ENCODE results near the gene TRAF3.

TRAF3 gene

DNA sequence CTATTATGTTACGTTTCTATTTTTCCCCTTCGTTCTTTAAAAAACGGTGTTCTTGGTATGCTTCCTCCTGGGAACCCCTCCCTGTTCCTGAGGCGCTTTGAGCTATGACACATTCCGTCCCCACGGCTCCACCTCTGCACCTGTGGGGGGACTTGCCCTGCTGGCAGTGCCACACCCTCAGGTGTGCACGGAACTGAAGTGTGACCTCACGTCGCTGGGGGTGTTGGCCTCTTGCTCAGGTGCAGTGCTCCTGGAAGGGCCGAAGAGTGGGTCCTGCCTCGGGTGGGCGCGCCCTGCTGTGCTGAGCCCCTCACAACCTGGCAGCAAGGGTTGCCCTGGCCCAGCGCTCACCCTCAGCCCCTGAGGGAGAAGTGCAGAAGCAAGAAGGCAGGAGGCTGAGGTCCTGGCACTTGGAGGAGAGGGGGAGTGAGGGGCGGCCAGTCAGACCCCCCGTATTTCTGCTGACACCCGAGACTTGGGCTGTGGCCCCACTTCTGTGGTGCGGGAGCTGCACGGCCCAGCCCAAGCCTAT, 150.2 kb downstream of the TRAF3 start:
- no peak for DNase-seq

DNA sequence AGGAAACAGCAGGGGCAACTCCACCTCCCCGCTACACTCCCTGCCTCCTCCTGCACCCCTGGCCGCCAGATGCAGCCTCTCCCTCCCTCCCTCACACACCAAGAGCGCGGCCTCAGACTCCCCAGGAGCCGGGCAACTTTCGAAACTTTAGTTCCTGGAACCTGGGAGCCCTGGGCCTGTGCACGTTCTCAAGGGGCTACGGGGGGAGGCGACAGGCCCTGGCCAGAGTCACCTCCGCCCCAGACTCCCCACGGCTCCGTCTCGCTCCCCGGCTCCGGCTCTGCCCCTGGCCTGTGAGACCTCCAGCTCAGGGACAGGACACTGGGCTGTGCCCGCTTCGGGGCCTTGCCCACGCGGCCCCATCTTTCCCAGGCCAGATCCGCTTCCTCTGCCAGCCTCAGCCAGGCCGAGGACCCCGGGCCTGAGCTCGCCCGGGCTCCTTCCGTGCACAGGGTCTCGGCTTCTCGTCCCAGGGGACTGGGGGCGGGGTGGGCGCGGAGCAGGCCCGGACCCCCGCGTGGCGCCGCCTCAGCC, 150.7 kb downstream of the TRAF3 start:
- no peak for DNase-seq

DNA sequence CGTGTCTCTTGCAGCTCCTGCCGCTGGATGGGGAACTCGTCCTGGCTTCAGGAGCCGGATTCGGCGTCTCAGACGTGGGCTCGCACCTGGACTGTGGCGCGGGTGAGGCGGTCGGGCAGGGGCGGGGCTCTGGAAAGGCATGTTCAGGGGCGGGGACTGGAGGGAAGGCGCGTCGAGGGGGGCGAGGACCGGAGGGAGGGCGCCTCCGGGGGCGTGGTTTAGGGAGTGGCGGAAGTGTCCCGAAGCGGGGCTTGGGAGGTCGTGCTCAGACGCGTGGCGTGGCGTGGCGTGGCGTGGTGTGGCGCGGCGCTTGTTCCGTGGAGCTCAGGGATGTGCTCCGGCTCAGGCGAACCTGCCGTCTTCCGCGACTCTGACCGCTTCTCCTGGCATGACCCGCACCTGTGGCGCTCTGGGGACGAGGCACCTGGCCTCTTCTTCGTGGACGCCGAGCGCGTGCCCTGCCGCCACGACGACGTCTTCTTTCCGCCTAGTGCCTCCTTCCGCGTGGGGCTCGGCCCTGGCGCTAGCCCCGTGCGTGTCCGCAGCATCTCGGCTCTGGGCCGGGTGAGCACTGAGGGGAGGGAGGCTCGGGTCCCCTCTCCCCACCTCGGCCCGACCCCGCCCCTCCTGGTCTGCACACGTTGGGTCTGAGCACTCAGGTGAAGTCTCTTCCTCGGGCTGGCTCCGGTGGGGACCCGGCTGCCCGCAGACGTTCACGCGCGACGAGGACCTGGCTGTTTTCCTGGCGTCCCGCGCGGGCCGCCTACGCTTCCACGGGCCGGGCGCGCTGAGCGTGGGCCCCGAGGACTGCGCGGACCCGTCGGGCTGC, 151.4 kb downstream of the TRAF3 start:
- peak; percentile 65 for DNase-seq

DNA sequence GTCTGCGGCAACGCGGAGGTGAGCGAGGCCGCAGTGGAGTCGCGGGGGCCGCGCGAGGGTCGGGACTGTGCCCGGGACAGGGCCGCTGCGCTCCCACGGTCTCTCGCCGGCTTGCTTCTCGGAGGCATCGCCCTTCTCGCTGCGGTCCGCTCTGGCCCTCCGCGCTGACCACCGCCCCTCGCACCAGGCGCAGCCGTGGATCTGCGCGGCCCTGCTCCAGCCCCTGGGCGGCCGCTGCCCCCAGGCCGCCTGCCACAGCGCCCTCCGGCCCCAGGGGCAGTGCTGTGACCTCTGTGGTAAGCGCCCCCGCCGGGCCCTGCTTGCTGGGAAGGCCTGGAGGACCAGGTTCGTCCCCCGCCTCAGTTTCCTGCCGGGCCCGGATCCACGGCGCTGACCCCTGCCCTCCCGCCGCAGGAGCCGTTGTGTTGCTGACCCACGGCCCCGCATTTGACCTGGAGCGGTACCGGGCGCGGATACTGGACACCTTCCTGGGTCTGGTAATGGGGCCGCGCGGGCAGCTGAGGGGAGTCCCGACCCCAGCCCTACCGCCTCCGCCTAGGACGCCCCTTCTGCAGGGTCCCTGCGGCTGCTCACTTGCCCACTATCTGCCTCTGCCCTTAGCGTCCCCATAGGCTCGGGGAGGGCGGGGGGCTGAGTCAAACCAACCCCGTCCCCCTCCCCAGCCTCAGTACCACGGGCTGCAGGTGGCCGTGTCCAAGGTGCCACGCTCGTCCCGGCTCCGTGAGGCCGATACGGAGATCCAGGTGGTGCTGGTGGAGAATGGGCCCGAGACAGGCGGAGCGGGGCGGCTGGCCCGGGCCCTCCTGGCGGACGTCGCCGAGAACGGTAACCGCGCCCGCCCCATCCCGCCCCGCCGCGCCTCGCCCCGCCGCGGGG, 152.2 kb downstream of the TRAF3 start:
- DNase-seq, result no peak

DNA sequence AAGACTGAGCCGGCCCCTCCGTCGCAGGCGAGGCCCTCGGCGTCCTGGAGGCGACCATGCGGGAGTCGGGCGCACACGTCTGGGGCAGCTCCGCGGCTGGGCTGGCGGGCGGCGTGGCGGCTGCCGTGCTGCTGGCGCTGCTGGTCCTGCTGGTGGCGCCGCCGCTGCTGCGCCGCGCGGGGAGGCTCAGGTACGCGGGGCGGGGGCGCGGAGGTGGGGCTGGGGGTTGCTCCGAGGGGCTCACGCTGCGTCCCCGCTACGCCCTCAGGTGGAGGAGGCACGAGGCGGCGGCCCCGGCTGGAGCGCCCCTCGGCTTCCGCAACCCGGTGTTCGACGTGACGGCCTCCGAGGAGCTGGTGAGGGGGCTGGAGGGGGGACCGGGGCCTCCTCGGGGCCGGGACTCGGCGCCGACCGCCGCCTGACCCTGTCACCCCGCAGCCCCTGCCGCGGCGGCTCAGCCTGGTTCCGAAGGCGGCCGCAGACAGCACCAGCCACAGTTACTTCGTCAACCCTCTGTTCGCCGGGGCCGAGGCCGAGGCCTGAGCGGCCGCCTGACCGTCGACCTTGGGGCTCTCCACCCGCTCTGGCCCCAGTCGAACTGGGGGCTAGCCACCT, 153.0 kb downstream of the TRAF3 start:
- DNase-seq, result peak; percentile 23

DNA sequence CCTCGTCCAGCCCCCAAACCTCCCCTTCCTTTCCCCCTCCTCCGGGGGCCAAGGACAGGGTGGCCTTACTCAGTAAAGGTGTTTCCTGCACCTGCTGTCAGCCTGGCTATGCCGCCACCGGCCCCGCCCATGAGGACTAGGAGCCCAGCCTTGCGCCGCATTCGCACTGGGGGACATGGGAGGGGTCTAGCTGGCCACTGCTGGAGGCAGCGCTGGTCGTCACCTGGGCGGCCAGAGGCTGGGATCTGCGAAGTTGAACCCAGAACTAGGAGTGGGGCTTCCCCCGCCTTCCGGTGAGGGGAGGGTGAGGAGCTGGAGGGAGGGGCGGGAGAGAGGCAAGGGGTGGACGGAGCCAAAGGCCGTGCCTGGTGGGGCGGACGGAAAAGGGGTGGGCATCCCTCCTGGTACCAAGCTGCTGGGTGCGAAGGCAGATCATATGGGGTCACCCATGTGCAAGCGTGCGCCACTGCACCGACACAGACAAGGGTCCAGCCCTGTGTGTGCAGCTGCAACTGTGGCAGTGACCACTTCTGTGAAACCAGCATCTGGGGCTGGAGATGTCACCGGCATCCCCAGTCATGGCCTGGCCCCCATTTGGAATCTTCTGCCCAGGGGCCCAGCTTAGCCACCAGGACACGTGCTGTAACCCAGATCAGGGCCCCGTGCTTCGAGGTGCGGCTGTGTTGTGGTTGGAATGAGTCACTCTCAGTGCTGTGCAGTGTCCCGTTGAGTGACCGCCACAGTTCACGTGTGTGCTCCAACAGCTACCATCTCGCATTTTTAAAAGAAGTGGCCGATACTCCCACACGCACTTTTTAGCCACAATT, 153.7 kb downstream of the TRAF3 start:
- no peak for DNase-seq

DNA sequence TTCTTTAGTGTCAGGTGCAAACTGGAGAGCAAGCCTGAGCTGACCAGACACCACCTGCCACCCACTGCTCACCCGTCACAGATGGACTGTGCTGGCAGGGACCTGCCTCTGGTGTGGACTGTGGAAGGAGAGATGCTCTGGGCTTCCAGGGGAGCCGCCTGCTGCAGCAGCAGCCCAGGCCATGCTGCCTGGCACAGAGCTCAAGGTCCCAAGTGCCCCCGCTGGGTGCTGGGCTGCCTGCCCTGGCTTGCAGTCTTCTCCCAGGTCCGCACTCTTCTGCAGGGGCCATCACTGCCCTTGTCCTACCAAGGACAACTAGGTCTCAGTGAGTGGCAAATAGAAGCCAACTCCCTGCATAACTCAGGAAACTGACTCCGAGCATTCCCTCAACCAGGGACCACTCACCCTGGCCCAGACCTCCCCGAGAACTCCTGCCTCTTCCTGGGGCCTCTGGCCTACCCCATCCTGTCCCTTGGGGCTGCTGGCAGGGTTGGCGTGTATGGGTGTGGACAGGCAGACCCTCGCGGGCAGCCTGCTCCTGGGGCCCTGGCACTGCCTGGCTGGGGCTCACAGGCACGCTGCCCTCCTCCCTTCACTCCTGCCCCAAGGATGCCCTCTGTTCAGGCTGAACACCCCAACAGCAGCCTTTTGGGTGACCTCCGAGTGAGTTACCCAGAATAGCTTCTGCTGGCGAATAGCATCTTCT, 154.5 kb downstream of the TRAF3 start:
- no peak for DNase-seq

DNA sequence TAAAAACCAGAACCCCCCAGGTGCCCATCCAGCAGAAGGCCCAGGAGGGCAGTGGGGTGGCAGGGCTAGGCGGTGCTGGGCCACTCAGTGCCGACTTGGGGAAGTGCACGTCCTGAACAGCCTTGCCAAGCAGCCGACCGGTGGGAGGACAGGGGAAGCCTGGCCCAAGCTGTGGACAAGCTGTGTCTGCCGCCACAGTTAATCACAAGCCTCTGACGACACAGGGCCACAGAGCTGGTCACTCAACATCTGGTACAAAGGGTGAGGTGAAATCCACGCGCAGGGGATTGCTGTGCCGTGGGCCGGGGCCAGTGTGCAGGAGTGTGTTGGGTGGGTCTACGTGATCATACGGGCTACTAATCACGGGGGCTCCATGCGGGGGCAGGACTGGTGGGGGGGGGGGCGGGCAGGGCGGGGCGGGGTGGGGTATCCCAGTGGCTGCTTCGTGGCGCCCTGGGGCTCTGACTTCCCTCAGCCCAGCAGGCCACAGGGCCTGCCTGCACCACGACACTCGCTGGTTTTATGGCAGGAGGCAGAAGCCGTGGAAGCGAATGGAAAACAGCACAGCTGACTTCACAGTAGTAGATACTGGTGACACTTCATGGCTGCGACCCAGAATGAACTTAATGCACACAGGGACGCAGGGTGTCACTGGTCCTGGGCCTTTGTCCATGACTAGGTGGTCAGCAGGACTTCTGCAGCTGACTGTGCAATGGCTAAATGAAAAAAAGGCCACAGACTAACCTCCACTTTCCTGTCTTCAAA, 155.4 kb downstream of the TRAF3 start:
- no peak for DNase-seq

DNA sequence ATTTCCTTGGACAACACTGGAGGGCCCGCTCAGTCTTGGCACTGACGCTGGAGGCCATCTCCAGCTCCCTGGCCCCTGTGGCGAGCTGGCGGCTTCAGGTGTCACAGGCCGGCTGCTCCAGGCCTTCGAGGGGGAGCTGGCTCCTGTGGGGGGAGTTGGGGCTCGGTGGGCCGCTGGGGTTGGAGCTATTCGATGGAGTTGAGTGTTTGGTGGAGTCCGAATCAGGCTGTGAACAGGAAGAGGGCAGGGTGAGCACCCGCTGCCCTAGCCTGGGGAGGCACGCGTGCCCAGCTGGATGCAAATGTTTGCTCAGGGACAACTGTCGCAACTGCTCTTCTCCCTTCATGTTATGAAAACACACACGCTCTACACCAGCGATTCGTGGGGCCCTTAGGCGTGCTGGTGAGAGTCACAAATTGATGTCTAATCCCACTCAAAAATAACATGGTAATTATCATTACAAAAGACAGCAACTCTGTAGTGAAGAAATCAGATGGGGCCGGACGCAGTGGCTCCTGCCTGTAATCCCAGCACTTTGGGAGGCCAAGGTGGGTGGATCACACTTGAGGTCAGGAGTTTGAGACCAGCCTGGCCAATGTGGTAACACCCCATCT, 156.5 kb downstream of the TRAF3 start:
- no peak for DNase-seq

DNA sequence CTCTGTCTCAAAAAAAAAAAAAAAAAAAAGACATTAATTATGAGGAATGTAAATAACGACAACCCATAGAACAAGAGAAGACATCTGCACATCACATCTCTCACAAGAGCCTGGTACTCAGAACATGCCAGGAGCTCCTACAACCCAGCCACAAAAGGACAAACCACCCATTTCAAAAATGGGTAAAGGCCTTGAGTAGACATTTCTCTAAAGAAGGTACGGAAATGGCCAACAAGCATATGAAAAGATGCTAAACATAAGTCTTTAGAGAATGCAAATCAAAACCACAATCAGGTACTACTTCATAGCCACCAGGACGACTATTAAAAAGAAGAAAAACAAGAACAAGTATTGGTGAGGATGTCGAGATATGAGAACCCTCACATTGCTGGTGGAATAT, 158.5 kb downstream of the TRAF3 start:
- DNase-seq, result no peak

DNA sequence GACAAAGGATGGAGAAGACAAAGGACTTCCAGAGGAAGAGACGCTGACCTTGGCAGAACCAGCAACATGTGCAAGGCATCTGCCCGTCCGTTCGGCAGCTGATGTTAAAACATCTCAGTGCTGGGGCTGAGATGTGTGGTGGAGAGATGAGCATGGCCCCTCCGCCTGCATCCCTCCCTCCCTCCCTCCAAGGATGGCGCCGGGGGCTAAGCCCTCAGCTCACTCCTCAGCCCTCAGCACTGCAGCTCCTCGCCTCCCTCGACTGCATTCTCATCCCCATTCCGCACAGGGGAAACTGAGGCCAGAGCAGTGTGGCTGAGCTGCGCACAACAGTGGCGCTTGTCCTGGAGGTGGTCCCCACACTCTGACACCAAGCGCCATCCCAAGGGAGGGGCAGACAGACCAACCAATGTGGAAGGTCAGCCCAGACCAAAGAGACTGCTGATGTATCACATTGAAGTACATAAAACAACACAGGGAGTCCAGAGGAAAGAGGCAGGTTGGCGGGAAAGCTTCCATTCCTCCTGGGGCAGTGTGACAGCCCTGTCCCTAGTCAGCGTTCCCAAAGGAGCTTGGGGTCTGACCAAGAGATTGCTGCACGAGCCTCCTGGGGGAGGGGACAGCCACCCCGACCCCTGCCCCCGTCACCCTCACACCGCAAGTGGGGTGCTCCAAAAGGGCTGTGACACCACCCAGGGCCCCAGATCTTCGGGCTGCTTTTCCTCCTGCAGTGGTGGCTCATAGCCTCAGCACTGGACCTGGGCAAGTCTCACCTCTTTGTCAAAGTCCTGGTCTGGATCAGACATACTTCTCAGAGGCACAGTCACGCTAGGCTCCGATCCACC, 160.3 kb downstream of the TRAF3 start:
- DNase-seq, result no peak

DNA sequence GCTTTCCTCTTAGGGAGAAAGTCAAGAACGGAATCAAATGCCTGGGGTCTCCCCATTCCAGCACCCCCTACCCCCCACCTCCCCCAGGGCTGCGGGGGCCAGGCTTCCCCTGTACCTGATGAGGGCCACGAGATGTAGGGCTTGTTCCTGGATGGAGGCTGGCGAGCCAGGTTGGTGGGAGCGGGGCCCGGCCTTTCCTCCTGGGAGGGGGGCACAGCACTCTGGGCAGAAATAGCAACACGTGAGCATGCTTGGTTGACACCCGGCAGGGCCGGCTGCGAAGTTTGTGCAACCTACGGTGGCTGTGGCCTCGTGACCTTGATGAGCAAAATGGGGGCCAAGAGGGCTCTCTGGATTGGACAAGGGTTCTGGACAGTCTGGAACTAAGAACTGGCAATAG, 160.9 kb downstream of the TRAF3 start:
- no peak for DNase-seq

DNA sequence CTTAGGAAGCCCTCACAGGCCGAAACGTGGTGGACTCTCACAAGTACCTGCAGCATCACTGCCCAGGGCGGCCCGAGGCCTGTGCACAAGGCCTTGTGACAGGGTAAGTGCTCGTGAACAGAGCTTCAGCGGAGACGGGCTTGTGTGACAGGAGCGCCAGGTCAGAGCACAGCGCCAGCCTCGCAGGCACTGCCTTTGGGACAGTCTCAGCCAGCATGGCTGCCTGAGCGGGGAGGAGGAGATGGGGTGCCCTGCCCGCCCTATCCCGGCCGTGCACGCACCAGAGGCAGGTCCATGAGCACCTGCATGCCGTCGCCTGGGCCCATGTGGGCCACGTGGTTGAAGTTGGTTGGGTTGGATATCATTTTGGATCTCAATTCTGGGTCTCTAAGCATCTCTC, 162.1 kb downstream of the TRAF3 start:
- DNase-seq, result no peak

DNA sequence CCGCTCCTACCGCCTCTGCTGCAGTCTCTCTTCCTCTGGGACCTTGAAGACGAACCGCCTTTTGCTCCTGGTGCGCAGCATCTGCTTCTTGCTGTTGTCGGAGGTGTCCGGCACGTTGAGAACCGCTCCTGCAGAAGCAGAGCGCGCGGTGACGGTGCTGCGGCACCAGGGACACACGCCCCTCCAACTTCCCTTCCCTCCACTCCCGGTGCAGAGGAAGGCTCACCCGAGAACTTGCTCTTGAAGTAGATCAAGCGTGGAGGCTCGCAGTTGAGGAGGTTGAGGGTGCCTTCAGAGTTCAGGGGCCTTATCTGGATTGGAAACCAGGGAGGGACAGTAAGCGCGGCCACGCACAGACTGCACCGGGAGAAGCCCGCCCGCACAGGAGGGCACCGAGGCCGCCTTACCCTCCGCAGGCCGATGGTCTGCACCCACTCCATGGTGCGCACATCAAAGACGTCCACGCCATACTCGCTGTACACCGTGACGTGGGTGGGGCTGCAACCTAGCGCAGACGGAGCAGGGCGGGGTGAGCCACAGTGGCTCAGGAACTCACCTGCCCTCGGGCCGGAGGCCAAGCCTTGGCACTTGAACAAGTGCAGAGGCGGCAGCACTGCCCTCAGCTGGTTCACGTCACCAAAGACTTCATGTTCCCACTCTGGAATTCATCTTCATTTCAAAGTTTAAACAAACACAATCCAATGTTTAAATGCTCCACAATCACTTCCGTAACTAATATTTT, 162.7 kb downstream of the TRAF3 start:
- no peak for DNase-seq

DNA sequence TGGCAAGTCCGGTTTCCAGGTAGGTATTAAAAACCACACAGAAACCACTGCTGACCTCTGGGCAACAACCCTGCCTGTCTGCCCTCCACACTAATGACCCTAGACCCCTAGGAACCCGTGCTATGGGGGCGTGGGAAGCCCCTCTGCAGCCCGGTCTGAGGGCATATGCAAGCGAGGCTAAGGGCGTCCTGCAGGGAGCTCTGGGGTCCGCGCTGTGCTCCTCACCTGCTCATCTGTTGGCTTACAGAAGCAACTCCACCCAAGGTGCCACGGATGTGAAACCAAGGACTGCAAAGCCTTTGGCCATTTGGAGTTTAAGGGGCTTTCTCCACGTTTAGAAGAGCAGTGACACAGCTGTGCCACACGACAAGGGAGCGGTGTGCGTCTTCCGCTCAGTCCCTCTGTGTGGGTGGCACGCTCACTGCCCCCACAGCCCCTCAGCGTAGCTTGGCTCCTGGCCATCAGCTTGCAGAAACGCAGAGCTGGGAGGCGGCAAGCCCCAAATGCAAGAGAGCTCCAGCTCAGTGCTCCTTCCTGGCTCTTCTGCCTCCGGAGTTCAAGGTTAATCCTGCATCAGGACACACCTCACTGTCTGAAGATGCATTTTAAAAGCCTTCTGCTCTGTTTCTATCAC, 163.6 kb downstream of the TRAF3 start:
- no peak for DNase-seq

DNA sequence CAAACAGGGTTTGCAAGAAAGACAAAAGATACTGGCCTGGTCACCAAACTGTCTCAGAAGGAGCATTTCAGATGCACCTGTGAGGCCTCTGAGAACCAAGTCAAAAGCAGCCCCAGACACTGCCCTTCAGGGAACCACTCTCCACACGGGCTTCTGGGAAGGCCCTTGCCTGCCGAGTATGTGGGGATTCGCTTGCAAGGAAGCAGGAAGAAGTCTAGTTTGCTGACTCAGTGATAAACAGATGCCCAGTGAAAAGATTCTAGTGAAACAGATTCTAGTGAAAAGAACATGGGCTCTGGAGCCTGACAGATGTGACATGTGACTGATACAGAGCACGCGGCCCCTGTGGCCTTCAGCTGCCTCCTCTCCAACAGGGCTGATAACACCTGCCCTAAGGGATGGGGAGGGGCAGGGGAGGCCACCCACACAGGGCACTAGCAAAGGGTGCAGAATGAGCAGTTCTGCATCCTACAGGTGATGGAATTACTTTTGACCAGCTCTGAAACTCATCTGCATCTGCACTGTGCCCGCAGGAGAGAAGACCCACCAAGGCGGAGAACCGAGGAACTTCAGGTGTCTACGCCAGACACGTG, 164.3 kb downstream of the TRAF3 start:
- DNase-seq, result no peak

DNA sequence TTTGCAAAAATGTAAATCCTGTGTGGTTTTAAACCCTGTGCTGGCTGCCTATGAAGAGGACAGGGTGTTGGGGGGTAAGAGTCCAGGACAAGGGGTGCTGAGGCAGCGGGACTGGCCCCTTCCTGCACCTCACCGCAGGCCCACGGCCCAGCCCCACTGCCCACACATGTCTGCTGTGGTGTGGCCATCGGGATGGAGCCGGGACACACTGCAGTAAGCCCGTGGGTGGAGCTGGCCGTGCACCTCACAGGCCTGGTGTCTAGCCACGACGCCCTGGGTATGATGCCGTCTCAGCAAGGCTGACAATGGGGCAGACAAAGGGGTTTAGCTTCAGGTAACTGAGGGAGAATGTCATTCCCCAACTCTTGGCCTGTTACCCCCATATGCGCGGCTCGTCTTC, 164.8 kb downstream of the TRAF3 start:
- no peak for DNase-seq

DNA sequence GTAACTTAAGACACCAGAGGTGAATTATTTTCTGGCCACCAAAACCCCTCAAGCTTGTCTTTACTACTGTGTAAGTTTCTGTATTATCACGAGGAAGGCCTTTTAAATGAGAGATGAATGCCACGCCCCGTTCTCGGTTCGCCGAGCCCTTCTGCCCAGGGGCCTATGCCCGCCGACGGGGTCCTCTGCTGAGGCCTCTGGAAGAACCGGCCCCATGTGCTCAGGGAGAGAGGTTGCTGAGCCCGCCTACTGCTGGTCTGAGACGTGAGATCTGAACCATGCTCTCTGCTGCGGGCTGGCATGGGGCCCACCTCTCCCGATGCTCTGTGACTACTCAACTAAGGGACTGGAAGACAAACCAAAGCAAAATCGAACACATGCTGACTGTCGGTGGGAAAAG, 166.2 kb downstream of the TRAF3 start:
- no peak for DNase-seq
